Neural cell (in vitro differentiated cells): ENCODE measurements around the gene SS18L1. TPM values are rescaled to one million over a fixed set of nuclear protein-coding genes. Genes with fewer than 3 reads are reported as not detected.

Experiments used
- H2AFZ ChIP-seq: fragments of 200-600, 300-800 bp; sonication (generic), shearing (Covaris generic); 2 replicates; pipeline ENCODE4 v1.6.0; 2014; ENCODE audit warnings: low read depth, mild to moderate bottlenecking, antibody characterized with exemption, low read length, moderate library complexity
- H3F3A ChIP-seq: fragments of 200-600 bp; shearing (Covaris generic); 2 replicates; pipeline ENCODE4 v1.6.1; 2016; ENCODE audit warnings: mild to moderate bottlenecking, moderate library complexity, mixed read lengths, antibody characterized with exemption, low read length; ENCODE audit not compliant: insufficient read depth, poor library complexity, severe bottlenecking
- H3K27ac ChIP-seq: fragments of 200-600, 300-800 bp; sonication (generic), shearing (Covaris generic); 2 replicates; pipeline ENCODE4 v1.5.1; 2014; ENCODE audit warnings: mild to moderate bottlenecking, low read length, moderate library complexity
- H3K27me3 ChIP-seq: fragments of 300-800, 200-600 bp; sonication (generic), shearing (Covaris generic); 2 replicates; pipeline ENCODE4 v1.6.0; 2014; ENCODE audit warnings: mild to moderate bottlenecking, low read depth, low read length, moderate library complexity; ENCODE audit not compliant: insufficient read depth
- H3K36me3 ChIP-seq: fragments of 300-800, 200-600 bp; sonication (generic), shearing (Covaris generic); 2 replicates; pipeline ENCODE4 v1.5.1; 2014; ENCODE audit warnings: mild to moderate bottlenecking, antibody characterized with exemption, low read length, moderate library complexity; ENCODE audit not compliant: insufficient read depth
- H3K4me2 ChIP-seq: fragments of 300-800, 200-600 bp; sonication (generic), shearing (Covaris generic); 2 replicates; pipeline ENCODE4 v1.6.0; 2014; ENCODE audit warnings: mild to moderate bottlenecking, low read length
- H3K4me3 ChIP-seq: fragments of 300-800, 200-600 bp; sonication (generic), shearing (Covaris generic); 2 replicates; pipeline ENCODE4 v1.5.1; 2014; ENCODE audit warnings: mild to moderate bottlenecking, low read length, moderate library complexity
- H3K79me2 ChIP-seq: fragments of 200-600 bp; shearing (Covaris generic); replicated peaks from 2 replicates; pipeline ENCODE4 v1.6.0; 2014; ENCODE audit warnings: mild to moderate bottlenecking, low read length, moderate library complexity; ENCODE audit not compliant: insufficient read depth
- H3K9ac ChIP-seq: fragments of 300-800, 200-600 bp; sonication (generic), shearing (Covaris generic); 2 replicates; pipeline ENCODE4 v1.6.1; 2016; ENCODE audit warnings: mild to moderate bottlenecking, low read length, mixed read lengths
- H3K9me2 ChIP-seq: fragments of 200-600 bp; shearing (Covaris generic); 2 replicates; pipeline ENCODE4 v1.6.1; 2016; ENCODE audit warnings: mild to moderate bottlenecking, low read length, mixed read lengths; ENCODE audit not compliant: insufficient read depth
- H3K9me3 ChIP-seq: fragments of 200-600, 300-800 bp; sonication (generic), shearing (Covaris generic); 2 replicates; pipeline ENCODE4 v1.6.1; 2016; ENCODE audit warnings: mild to moderate bottlenecking, mixed run types, low read length, moderate library complexity, mixed read lengths
- H4K20me1 ChIP-seq: fragments of 200-600 bp; shearing (Covaris generic); 2 replicates; pipeline ENCODE4 v1.6.1; 2016; ENCODE audit warnings: mild to moderate bottlenecking, mixed run types; ENCODE audit not compliant: insufficient read depth
- EP300 ChIP-seq: fragments of 450-650 bp; conservative IDR thresholded peaks from 2 replicates; pipeline ENCODE4 v1.6.1; 2014; ENCODE audit warnings: antibody characterized with exemption, mild to moderate bottlenecking, moderate library complexity; ENCODE audit not compliant: poor library complexity, severe bottlenecking
- EZH2 ChIP-seq: fragments of 200-600, 300-800 bp; shearing (Covaris generic), sonication (generic); IDR thresholded peaks from 2 replicates; pipeline ENCODE4 v1.6.1; 2014; ENCODE audit warnings: antibody characterized with exemption, low read length, borderline replicate concordance, mild to moderate bottlenecking; ENCODE audit not compliant: insufficient read depth, poor library complexity, severe bottlenecking
- MXI1 ChIP-seq: fragments of 450-650 bp; conservative IDR thresholded peaks from 2 replicates; pipeline ENCODE4 v1.6.1; 2014; ENCODE audit warnings: antibody characterized with exemption, mild to moderate bottlenecking; ENCODE audit not compliant: poor library complexity, severe bottlenecking
- POLR2AphosphoS5 ChIP-seq: IDR thresholded peaks from 2 replicates; pipeline ENCODE4 v1.6.1; 2012
- RAD21 ChIP-seq: fragments of 450-650 bp; conservative IDR thresholded peaks from 2 replicates; pipeline ENCODE4 v1.6.1; 2014; ENCODE audit warnings: antibody characterized with exemption, mild to moderate bottlenecking, moderate library complexity
- SMC3 ChIP-seq: fragments of 450-650 bp; conservative IDR thresholded peaks from 2 replicates; pipeline ENCODE4 v1.6.1; 2014; ENCODE audit warnings: antibody characterized with exemption, mild to moderate bottlenecking, moderate library complexity; ENCODE audit not compliant: poor library complexity
- TAF1 ChIP-seq: IDR thresholded peaks from 2 replicates; pipeline ENCODE4 v1.6.1; 2012; ENCODE audit warnings: low read depth
- polyA plus RNA-seq: library from polyadenylated mRNA; depleted of rRNA; stranded (reverse); fragments of >200 nt; gene quantifications from 2 replicates; pipeline ENCODE4 v1.2.3, GENCODE V29; 2014
- TF ChIP-seq, protein P1 (sequence below): fragments of 450-650 bp; IDR thresholded peaks from 2 replicates; pipeline ENCODE4 v1.5.1; 2014; ENCODE audit warnings: antibody characterized with exemption, mild to moderate bottlenecking, moderate library complexity; ENCODE audit not compliant: poor library complexity, severe bottlenecking
- TF ChIP-seq, protein P2 (sequence below): IDR thresholded peaks from 2 replicates; pipeline ENCODE4 v1.6.1; 2012; ENCODE audit warnings: borderline replicate concordance

Gene SS18L1
- polyA plus RNA-seq, 1 donor from 2014 or later: 117 TPM

DNA sequence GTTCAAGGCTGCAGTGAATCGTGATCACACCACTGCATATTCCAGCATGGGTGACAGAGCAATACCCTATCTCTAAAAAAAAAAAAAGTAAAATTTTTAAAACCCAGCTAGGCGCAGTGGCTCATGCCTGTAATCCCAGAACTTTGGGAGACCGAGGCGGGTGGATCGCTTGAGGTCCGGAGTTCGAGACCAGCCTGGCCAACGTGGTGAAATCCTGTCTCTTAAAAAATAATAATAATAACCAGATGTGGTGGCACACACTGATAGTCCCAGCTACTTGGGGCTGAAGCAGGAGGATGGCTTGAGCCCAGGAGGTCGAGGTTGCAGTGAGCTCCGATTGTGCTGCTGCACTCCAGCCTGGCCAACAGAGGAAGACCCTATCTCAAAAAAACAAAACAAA is 52.7 kb downstream of the SS18L1 start:
- Histone ChIP-seq H3K9me2 (no peaks in the 10 kb centered on the region), H3K9me3 (no peaks in the 10 kb centered on the region), H2AFZ (no peak overlapping the region), H3K36me3 (no peaks in the 10 kb centered on the region), H3K27ac (no peak overlapping the region), H3K9ac (no peak overlapping the region), H3F3A (no peaks in the 10 kb centered on the region), H3K4me3 (no peak overlapping the region), H3K27me3 (no peaks in the 10 kb centered on the region), H3K4me2 (no peak overlapping the region), H3K79me2 (no peaks in the 10 kb centered on the region), H4K20me1 (no peaks in the 10 kb centered on the region)
- TF ChIP-seq TAF1 (no peak), SMC3 (no peak), RAD21 (no peak), EP300 (no peak), MXI1 (no peak), POLR2AphosphoS5 (no peak), EZH2 (no peak)
- TF ChIP-seq, protein P1, sequence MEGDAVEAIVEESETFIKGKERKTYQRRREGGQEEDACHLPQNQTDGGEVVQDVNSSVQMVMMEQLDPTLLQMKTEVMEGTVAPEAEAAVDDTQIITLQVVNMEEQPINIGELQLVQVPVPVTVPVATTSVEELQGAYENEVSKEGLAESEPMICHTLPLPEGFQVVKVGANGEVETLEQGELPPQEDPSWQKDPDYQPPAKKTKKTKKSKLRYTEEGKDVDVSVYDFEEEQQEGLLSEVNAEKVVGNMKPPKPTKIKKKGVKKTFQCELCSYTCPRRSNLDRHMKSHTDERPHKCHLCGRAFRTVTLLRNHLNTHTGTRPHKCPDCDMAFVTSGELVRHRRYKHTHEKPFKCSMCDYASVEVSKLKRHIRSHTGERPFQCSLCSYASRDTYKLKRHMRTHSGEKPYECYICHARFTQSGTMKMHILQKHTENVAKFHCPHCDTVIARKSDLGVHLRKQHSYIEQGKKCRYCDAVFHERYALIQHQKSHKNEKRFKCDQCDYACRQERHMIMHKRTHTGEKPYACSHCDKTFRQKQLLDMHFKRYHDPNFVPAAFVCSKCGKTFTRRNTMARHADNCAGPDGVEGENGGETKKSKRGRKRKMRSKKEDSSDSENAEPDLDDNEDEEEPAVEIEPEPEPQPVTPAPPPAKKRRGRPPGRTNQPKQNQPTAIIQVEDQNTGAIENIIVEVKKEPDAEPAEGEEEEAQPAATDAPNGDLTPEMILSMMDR: no peak
- TF ChIP-seq, protein P2, sequence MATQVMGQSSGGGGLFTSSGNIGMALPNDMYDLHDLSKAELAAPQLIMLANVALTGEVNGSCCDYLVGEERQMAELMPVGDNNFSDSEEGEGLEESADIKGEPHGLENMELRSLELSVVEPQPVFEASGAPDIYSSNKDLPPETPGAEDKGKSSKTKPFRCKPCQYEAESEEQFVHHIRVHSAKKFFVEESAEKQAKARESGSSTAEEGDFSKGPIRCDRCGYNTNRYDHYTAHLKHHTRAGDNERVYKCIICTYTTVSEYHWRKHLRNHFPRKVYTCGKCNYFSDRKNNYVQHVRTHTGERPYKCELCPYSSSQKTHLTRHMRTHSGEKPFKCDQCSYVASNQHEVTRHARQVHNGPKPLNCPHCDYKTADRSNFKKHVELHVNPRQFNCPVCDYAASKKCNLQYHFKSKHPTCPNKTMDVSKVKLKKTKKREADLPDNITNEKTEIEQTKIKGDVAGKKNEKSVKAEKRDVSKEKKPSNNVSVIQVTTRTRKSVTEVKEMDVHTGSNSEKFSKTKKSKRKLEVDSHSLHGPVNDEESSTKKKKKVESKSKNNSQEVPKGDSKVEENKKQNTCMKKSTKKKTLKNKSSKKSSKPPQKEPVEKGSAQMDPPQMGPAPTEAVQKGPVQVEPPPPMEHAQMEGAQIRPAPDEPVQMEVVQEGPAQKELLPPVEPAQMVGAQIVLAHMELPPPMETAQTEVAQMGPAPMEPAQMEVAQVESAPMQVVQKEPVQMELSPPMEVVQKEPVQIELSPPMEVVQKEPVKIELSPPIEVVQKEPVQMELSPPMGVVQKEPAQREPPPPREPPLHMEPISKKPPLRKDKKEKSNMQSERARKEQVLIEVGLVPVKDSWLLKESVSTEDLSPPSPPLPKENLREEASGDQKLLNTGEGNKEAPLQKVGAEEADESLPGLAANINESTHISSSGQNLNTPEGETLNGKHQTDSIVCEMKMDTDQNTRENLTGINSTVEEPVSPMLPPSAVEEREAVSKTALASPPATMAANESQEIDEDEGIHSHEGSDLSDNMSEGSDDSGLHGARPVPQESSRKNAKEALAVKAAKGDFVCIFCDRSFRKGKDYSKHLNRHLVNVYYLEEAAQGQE: no peak

DNA sequence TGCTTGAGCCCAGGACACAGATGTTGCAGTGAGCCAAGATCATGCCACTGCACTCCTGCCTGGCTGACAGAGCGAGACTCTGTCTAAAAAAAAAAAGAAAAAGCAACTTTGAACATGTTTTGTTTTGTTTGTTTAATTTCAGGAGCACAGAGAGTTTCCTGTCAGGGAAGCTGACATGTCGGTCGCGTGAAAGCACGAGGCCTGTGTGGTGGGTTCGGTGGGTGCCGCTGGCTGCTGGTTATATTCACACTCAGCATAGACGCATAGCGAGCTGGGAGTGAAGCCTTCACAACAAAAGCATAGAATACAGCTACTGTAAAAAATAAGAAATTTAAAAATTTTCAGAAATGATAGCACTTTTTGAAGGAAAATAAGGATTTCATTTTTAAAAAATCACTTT is 53.7 kb downstream of the SS18L1 start:
- no peak overlapping the region for H2AFZ ChIP-seq
- H3K9me2 ChIP-seq: no peaks in the 10 kb centered on the region
- H3K27me3 ChIP-seq: no peaks in the 10 kb centered on the region
- H3K9me3 ChIP-seq: no peaks in the 10 kb centered on the region
- no peaks in the 10 kb centered on the region for H3K36me3 ChIP-seq
- H4K20me1 ChIP-seq: no peaks in the 10 kb centered on the region
- H3K79me2 ChIP-seq: no peaks in the 10 kb centered on the region
- no peak overlapping the region for H3K4me2 ChIP-seq
- no peak for TF ChIP-seq EP300
- TF ChIP-seq, protein P2: no peak
- TF ChIP-seq RAD21: no peak
- TF ChIP-seq SMC3: no peak
- no peak for TF ChIP-seq EZH2
- TF ChIP-seq MXI1: no peak
- TF ChIP-seq POLR2AphosphoS5: no peak
- TF ChIP-seq TAF1: no peak
- TF ChIP-seq, protein P1: no peak
- H3K27ac ChIP-seq: no peak overlapping the region
- H3K4me3 ChIP-seq: no peak overlapping the region
- H3F3A ChIP-seq: no peaks in the 10 kb centered on the region
- H3K9ac ChIP-seq: no peak overlapping the region
